GM10248 (cell line): Measurements from ENCODE around the gene CCL25.
A peak's percentile ranks its signal among the peaks of the same experiment; 100 is the strongest.

Experiments used
- CTCF ChIA-PET: fragments of 300-600 bp; sonication (Branson Sonifier 250); formaldehyde crosslinking; extraction: SDS; loops from one replicate; lab custom pipeline; 2021; ENCODE audit warnings: antibody characterized with exemption; lab: Yijun Ruan, JAX
- POLR2A ChIA-PET: fragments of 350-650 bp; sonication (Branson Sonifier 250); formaldehyde crosslinking; extraction: SDS; loops from one replicate; lab custom pipeline; 2020; ENCODE audit warnings: antibody characterized with exemption; lab: Yijun Ruan, JAX
- DNase-seq: peaks from one replicate; pipeline ENCODE4 v3.0.0; 2012; ENCODE audit errors: extremely low spot score
- TF ChIP-seq, protein P1 (sequence below): IDR thresholded peaks from 2 replicates; pipeline ENCODE4 v1.5.1; 2012; ENCODE audit warnings: mild to moderate bottlenecking, low read depth; ENCODE audit errors: extremely low read depth, missing control alignments, control extremely low read depth

CCL25 gene, protein sequence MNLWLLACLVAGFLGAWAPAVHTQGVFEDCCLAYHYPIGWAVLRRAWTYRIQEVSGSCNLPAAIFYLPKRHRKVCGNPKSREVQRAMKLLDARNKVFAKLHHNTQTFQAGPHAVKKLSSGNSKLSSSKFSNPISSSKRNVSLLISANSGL

DNA sequence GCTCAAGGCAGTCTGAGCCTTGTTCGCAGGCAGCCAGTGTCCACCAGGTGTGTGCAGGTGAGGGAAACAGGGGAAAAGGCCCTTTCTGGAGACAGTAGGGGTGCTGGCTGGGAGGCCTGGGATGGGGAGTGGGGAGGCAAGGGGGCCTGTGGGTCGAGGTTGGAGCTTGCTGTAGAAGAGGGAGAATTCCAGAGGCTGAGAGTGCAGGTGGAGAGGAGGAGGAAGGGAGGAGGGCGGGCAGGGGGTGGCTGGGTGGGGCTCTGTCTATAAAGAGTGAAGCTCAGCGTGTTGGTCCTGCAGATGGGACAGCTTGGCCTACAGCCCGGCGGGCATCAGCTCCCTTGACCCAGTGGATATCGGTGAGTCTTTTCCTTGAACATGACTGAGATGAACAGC, at the start of gene CCL25:
Gene CCL25 (plus strand): TSS at position 297 of the 396 bp plus-strand sequence. CDS start 290 bp downstream, outside the sequence.
- POLR2A ChIA-PET, result no interaction called here
- CTCF ChIA-PET, result interaction anchor here (2.4 kb wide), 1 partner anchor 108 kb away, joined by 7 read pairs; the partner anchor contains the start of gene TIMM44
- TF ChIP-seq, protein P1, sequence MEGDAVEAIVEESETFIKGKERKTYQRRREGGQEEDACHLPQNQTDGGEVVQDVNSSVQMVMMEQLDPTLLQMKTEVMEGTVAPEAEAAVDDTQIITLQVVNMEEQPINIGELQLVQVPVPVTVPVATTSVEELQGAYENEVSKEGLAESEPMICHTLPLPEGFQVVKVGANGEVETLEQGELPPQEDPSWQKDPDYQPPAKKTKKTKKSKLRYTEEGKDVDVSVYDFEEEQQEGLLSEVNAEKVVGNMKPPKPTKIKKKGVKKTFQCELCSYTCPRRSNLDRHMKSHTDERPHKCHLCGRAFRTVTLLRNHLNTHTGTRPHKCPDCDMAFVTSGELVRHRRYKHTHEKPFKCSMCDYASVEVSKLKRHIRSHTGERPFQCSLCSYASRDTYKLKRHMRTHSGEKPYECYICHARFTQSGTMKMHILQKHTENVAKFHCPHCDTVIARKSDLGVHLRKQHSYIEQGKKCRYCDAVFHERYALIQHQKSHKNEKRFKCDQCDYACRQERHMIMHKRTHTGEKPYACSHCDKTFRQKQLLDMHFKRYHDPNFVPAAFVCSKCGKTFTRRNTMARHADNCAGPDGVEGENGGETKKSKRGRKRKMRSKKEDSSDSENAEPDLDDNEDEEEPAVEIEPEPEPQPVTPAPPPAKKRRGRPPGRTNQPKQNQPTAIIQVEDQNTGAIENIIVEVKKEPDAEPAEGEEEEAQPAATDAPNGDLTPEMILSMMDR, result no peak
- DNase-seq, result no peak

DNA sequence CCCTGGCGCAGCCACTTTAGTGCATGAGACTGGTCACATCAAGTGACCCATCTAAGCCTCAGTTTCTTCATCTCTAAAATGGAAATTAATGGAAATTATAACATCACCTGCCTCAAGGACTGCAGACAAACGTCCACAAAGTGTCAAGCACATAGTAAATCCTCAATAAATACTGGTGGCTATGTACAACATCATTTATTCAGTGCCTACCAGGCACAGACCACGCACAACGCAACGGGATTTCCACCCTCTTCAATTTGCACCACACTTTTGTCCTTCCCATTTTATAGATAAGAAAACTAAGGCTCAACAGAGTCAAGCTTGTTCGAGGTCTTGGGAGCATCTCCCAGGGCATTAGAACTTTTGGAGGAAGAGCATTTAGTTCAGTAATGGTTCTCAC, 48.6 kb upstream of the CCL25 start:
- DNase-seq, result no peak
- ChIA-PET POLR2A (no interaction called here), CTCF (interaction anchor here (1.0 to 2.8 kb wide), 4 partner anchors 9 to 60 kb away, joined by 4 to 27 read pairs (median 12); partner anchors contain the start of gene TIMM44)
- TF ChIP-seq, protein P1, result no peak

DNA sequence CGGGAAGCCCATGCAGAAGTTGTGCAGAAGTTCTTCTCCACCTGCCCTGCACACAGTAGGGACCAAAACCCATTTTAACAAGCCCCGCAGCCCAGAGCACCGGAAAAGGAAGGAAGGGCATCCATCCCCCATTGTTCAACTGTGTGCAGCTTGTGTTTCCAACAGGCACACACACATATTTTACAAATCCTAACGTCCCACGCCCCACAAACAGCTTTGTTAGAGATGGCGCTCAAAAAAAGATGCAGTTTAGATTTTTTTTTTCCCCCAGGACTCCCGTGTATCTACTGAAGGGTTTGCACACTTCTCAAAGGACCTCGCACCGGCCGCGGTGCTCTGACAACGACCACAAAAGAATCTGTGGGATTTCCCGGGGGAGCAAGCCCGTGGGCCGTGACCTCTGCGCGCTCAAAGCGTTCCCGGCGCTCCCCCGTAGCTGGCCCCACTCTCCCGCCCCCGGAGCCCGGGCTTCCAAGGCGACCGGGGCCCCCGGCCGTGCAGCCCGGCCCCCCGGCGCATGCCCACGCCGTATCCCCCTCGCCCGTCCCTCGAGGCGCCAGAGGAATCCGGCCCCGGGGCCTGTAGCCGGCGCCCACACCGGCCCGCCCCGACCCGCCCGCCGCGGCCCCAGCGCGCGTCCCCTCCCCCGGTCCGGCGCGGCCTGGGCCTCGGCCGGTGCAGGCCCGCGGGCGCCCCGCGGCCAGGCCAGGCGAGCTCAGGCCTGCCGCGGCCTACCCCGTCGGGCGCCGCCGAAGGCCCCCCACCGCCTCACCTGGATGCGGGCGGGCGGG, 47.6 kb upstream of the CCL25 start:
- TF ChIP-seq, protein P1, result no peak
- POLR2A ChIA-PET, result interaction anchor here (0.6 kb wide), 1 partner anchor 182 kb away, joined by 3 read pairs; no protein-coding TSS in a partner anchor
- no peak for DNase-seq
- CTCF ChIA-PET, result interaction anchor here (1.6 to 2.8 kb wide), 4 partner anchors 10 to 61 kb away, joined by 3 to 15 read pairs (median 7); partner anchors contain the start of gene TIMM44

DNA sequence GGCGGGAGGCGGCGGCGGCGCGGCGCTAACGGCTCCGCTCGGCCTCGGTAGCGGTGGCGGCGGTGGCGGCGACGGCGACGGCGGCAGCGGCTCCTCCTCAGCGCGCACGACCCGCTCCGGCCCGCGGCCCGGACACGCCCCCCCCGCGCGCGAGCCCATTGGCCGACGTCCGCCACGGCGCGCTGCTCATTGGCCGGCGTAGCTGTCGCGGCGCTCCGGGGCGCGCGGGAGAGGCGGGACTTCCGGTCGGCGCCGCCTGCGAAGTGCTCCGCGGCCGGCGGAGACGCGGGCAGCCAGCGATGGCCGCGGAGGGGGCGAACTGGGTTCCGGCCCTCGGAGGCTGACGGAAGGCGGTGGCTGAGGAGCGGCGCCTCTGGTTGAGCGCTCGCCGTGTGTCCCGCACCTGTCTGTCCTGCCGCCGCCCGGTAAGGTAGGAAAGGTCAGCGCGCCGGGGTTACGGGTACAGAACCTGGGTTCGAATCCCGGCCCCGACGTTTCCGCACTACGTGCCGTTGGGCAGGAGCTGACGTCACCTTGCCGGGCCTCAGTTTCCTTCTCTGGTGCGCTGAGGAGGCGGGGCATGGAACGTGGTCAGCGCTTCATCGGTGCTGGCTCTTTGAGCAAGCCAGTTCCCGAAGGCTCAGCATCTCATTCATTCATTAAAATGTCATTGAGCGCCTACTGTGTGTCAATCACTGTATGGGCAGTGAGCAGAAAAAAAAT, 46.9 kb upstream of the CCL25 start, which contains the start of gene ELAVL1:
Gene ELAVL1 (minus strand): TSS at position 108 of the 723 bp plus-strand sequence. CDS start 13,826 bp downstream, outside the sequence.
- ChIA-PET POLR2A (interaction anchor here (0.6 kb wide), 1 partner anchor 181 kb away, joined by 3 read pairs; no protein-coding TSS in a partner anchor), CTCF (interaction anchor here (1.5 to 2.8 kb wide), 5 partner anchors 9 to 62 kb away, joined by 3 to 15 read pairs (median 6); partner anchors contain the start of gene TIMM44)
- peak; percentile 97 for DNase-seq
- TF ChIP-seq, protein P1, result no peak

DNA sequence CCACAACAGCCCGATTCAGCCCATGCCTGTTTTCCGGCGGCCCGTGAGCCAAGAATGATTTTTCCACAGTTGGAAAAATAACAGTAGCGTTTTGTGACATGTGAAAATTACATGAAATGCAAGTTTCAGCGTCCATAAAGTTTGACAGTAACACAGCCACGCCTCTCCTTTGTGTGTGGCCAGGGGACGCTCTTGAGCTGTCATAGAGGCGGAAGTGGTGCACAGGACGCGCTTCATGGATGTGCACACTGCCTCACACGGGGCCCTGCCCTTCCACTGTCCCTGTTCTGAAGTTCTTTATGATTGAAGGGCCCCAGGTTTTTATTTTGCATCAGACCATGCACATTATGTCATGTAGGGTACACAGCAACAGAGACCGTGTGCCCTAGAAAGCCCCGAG, 34.8 kb upstream of the CCL25 start:
- DNase-seq, result peak; percentile 75
- CTCF ChIA-PET, result interaction anchor here (1.0 to 2.9 kb wide), 4 partner anchors 8 to 23 kb away, joined by 3 to 11 read pairs (median 4); no protein-coding TSS in a partner anchor

More for the DNA sequence above, 34.8 kb upstream of the CCL25 start:
- POLR2A ChIA-PET, result no interaction called here
- TF ChIP-seq, protein P1, result peak; percentile 66
